HepG2 (cell line): Measurements from ENCODE around the gene RBBP8NL.

ENCODE experiments used
- CEBPB ChIP-seq: IDR thresholded peaks from 2 replicates; pipeline ENCODE4 v1.6.1; 2011; ENCODE audit warnings: low read depth, low read length, improper control_type of control experiment, borderline replicate concordance
- CREB1 ChIP-seq, 2 experiments: fragments of 450-650 bp in 1 of 2; IDR thresholded peaks; 2 replicates each; pipeline ENCODE4 v1.6.1; 2016 to 2017; ENCODE audit warnings: control low read depth in 1 of 2, mild to moderate bottlenecking in 1 of 2, missing compliant biosample characterization in 1 of 2, missing genetic modification characterization in 1 of 2
- FOXO1 ChIP-seq: sonication (generic); formaldehyde crosslinking; IDR thresholded peaks from 2 replicates; pipeline ENCODE4 v1.4.0; 2020; ENCODE audit warnings: missing genetic modification reagents
- MAFK ChIP-seq, 2 experiments: IDR thresholded peaks in 1 of 2; conservative IDR thresholded peaks in 1 of 2; 2 replicates each; pipeline ENCODE4 v1.6.1; 2011; ENCODE audit warnings: improper control_type of control experiment in 2 of 2, low read length in 2 of 2
- POLR2G ChIP-seq: fragments of 200-400 bp; formaldehyde crosslinking; IDR thresholded peaks from 2 replicates; pipeline ENCODE4 v1.6.1; 2018; ENCODE audit warnings: mild to moderate bottlenecking, low read depth, low read length, moderate library complexity
- SNRNP70 ChIP-seq: fragments of 200-400 bp; formaldehyde crosslinking; IDR thresholded peaks from 2 replicates; pipeline ENCODE4 v1.6.1; 2017; ENCODE audit warnings: mild to moderate bottlenecking, low read depth, low read length, moderate library complexity
- SRSF9 ChIP-seq: fragments of 200-400 bp; formaldehyde crosslinking; IDR thresholded peaks from 2 replicates; pipeline ENCODE4 v1.6.1; 2018; ENCODE audit warnings: borderline replicate concordance, mild to moderate bottlenecking, low read depth, low read length; ENCODE audit not compliant: insufficient read depth, poor library complexity, severe bottlenecking
- ZNF263 ChIP-seq: sonication (generic); formaldehyde crosslinking; IDR thresholded peaks from 2 replicates; pipeline ENCODE4 v1.4.0; 2020; ENCODE audit warnings: missing genetic modification reagents
- ZNF598 ChIP-seq: sonication (generic); formaldehyde crosslinking; IDR thresholded peaks from 2 replicates; pipeline ENCODE4 v1.5.1; 2020; ENCODE audit warnings: mild to moderate bottlenecking, missing genetic modification reagents, borderline replicate concordance
- ZNF703 ChIP-seq: sonication (generic); formaldehyde crosslinking; IDR thresholded peaks from 2 replicates; pipeline ENCODE4 v1.5.1; 2020; ENCODE audit warnings: missing genetic modification reagents, mild to moderate bottlenecking, moderate library complexity, borderline replicate concordance
- ZSCAN20 ChIP-seq: sonication (generic); formaldehyde crosslinking; IDR thresholded peaks from 2 replicates; pipeline ENCODE4 v1.4.0; 2020; ENCODE audit warnings: missing genetic modification reagents, mild to moderate bottlenecking, borderline replicate concordance
- TF ChIP-seq, protein P1 (sequence below): conservative IDR thresholded peaks from 2 replicates; pipeline ENCODE4 v1.6.1; 2018; ENCODE audit warnings: missing genetic modification reagents
- TF ChIP-seq, protein P2 (sequence below): sonication (generic); formaldehyde crosslinking; IDR thresholded peaks from 2 replicates; pipeline ENCODE4 v1.5.0; 2020; ENCODE audit warnings: mild to moderate bottlenecking, missing genetic modification reagents, moderate library complexity

DNA sequence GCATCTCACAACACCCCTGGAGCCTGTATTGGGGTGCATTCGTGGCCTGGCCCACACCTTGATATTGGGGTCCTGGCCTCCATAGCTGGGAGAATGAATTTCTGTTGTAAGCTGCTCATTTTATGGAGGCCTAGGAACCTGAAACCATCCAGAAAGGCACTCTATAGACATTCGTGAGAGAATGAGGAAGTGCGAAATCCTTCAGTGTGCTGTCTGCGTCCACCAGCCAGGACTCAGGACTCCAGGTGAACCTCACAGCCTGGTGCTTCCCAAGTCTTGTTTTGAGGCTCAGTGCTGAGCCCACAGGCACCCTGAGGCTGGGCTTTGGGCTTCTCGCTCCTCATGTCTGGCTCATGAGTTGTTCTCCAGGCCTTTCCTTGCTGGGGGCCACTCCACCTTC lies 11.9 kb upstream of the RBBP8NL start:
- TF ChIP-seq, protein P1, sequence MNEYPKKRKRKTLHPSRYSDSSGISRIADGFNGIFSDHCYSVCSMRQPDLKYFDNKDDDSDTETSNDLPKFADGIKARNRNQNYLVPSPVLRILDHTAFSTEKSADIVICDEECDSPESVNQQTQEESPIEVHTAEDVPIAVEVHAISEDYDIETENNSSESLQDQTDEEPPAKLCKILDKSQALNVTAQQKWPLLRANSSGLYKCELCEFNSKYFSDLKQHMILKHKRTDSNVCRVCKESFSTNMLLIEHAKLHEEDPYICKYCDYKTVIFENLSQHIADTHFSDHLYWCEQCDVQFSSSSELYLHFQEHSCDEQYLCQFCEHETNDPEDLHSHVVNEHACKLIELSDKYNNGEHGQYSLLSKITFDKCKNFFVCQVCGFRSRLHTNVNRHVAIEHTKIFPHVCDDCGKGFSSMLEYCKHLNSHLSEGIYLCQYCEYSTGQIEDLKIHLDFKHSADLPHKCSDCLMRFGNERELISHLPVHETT (CRISPR knock-in tag) = no peak
- TF ChIP-seq POLR2G = no peak
- TF ChIP-seq FOXO1 (CRISPR knock-in tag) = no peak
- TF ChIP-seq CREB1 (IDR thresholded peaks at IDR 0.05) = no peak
- no peak for TF ChIP-seq CREB1 (CRISPR knock-in tag; IDR thresholded peaks at IDR 0.05)
- no peak for TF ChIP-seq ZNF263 (CRISPR knock-in tag)
- TF ChIP-seq ZNF703 = no peak
- no peak for TF ChIP-seq ZNF598 (CRISPR knock-in tag)
- no peak for TF ChIP-seq MAFK (conservative IDR thresholded peaks at IDR 0.05 in 1 of 2, IDR thresholded peaks at IDR 0.05 in 1 of 2; ENCODE audit: low read length in 2 of 2)
- no peak for TF ChIP-seq SRSF9
- TF ChIP-seq, protein P2, sequence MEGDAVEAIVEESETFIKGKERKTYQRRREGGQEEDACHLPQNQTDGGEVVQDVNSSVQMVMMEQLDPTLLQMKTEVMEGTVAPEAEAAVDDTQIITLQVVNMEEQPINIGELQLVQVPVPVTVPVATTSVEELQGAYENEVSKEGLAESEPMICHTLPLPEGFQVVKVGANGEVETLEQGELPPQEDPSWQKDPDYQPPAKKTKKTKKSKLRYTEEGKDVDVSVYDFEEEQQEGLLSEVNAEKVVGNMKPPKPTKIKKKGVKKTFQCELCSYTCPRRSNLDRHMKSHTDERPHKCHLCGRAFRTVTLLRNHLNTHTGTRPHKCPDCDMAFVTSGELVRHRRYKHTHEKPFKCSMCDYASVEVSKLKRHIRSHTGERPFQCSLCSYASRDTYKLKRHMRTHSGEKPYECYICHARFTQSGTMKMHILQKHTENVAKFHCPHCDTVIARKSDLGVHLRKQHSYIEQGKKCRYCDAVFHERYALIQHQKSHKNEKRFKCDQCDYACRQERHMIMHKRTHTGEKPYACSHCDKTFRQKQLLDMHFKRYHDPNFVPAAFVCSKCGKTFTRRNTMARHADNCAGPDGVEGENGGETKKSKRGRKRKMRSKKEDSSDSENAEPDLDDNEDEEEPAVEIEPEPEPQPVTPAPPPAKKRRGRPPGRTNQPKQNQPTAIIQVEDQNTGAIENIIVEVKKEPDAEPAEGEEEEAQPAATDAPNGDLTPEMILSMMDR (CRISPR knock-in tag) = no peak
- TF ChIP-seq CEBPB = no peak
- no peak for TF ChIP-seq SNRNP70
- no peak for TF ChIP-seq ZSCAN20 (CRISPR knock-in tag)
